ENCODE measurements around the gene IL15. TPM values are rescaled to one million over a fixed set of nuclear protein-coding genes. Genes with fewer than 3 reads are reported as not detected.

Gene IL15
- total and polyA plus RNA-seq, 2 donors (not counting 1 experiment from before 2014, with no cell fraction given), result 10.0 to 14.9 TPM

DNA sequence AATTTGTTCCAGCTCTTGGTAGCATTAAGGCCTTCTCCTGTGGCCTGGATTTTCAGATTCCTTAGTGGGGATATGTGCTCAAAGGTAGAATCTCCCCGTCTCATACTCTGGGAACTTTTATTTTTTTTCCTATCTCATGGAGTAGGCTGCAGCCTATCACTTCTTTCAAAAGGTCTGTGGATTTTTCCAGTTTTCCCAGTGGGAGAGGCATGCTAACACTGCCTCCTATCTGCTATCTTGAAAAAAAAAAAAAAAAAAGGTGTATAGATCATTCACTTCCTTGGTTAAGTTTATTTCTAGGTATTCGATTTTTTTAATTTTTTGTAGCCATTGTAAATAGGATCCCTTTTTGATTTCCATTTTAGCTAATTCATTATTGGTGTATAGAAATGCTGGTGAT is 67.1 kb downstream of the IL15 start:
- no peaks in the 10 kb centered on the region for H3K27me3 ChIP-seq (ENCODE audit: control insufficient read depth, insufficient read depth, low read length)
- H3K4me1 ChIP-seq (ENCODE audit: control insufficient read depth, extremely low read depth, insufficient read depth, low read length), result no peaks in the 10 kb centered on the region
- TF ChIP-seq EZH2 (IDR thresholded peaks at IDR 0.05; ENCODE audit: low read length, missing control alignments), result no peak
- TF ChIP-seq, protein P1, sequence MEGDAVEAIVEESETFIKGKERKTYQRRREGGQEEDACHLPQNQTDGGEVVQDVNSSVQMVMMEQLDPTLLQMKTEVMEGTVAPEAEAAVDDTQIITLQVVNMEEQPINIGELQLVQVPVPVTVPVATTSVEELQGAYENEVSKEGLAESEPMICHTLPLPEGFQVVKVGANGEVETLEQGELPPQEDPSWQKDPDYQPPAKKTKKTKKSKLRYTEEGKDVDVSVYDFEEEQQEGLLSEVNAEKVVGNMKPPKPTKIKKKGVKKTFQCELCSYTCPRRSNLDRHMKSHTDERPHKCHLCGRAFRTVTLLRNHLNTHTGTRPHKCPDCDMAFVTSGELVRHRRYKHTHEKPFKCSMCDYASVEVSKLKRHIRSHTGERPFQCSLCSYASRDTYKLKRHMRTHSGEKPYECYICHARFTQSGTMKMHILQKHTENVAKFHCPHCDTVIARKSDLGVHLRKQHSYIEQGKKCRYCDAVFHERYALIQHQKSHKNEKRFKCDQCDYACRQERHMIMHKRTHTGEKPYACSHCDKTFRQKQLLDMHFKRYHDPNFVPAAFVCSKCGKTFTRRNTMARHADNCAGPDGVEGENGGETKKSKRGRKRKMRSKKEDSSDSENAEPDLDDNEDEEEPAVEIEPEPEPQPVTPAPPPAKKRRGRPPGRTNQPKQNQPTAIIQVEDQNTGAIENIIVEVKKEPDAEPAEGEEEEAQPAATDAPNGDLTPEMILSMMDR (conservative IDR thresholded peaks at IDR 0.05 in 1 of 2, IDR thresholded peaks at IDR 0.05 in 1 of 2; ENCODE audit: low read depth in 1 of 2, low read length in 2 of 2), result no peak
- no peak overlapping the region for H3K4me2 ChIP-seq (ENCODE audit: extremely low read depth, insufficient read depth, low read length)
- H3K27ac ChIP-seq (ENCODE audit: insufficient read depth, low read length), result no peak overlapping the region
- DNase-seq (ENCODE audit: low read depth in 2 of 2), result no peak
- no peaks in the 10 kb centered on the region for H3K9me3 ChIP-seq (ENCODE audit: control insufficient read depth, insufficient read depth, low read depth, low read length)
- H3K9ac ChIP-seq (ENCODE audit: insufficient read depth, low read length), result no peak overlapping the region
- no peak overlapping the region for H3K4me3 ChIP-seq (replicated peaks in 1 of 4; ENCODE audit: control extremely low read depth in 1 of 4, insufficient read depth in 1 of 4, low read depth in 3 of 4, low read length in 4 of 4)
- H3K79me2 ChIP-seq (ENCODE audit: control insufficient read depth, insufficient read depth, low read length), result no peaks in the 10 kb centered on the region
- H4K20me1 ChIP-seq (ENCODE audit: control insufficient read depth, extremely low read depth, insufficient read depth, low read length), result no peaks in the 10 kb centered on the region
- no peaks in the 10 kb centered on the region for H3K36me3 ChIP-seq (ENCODE audit: control insufficient read depth, insufficient read depth, low read length)
- no peak overlapping the region for H2AFZ ChIP-seq (ENCODE audit: low read length)

DNA sequence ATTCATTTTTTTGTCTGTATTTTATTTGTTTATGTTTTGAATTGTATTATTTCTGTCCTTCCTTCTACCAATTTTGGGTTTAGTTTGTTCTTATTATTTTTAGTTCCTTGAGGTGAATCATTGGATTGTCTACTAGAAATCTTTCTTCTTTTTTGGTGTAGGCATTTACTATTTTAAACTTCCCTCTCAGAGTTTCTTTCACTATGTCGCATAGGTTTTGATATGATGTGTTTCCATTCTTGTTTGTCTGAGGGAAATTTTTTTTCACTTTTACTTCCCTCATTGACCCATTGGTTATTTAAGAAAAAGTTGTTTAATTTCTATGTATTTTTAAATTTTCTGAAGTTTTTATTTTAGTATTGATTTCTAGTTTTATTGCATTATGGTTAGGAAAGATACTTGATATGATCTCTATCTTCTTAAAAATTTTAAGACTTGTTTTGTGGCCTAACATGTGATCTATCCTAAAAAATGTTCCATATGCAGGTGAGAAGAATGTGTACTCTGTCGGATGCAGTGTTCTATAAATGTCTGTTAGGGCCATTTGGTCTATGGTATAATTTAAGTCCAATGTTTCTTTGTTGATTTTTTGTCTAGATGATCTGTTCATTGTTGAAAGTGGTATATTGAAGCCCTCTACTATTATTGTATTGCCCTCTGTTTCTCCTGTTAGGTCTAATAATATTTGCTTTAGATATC is 68.8 kb downstream of the IL15 start:
- H3K4me3 ChIP-seq (replicated peaks in 1 of 4; ENCODE audit: control extremely low read depth in 1 of 4, insufficient read depth in 1 of 4, low read depth in 3 of 4, low read length in 4 of 4), result no peak overlapping the region
- H3K27me3 ChIP-seq (ENCODE audit: control insufficient read depth, insufficient read depth, low read length), result no peaks in the 10 kb centered on the region
- no peaks in the 10 kb centered on the region for H3K36me3 ChIP-seq (ENCODE audit: control insufficient read depth, insufficient read depth, low read length)
- H3K4me1 ChIP-seq (ENCODE audit: control insufficient read depth, extremely low read depth, insufficient read depth, low read length), result no peaks in the 10 kb centered on the region
- no peaks in the 10 kb centered on the region for H4K20me1 ChIP-seq (ENCODE audit: control insufficient read depth, extremely low read depth, insufficient read depth, low read length)
- H3K27ac ChIP-seq (ENCODE audit: insufficient read depth, low read length), result no peak overlapping the region
- no peaks in the 10 kb centered on the region for H3K79me2 ChIP-seq (ENCODE audit: control insufficient read depth, insufficient read depth, low read length)
- no peak overlapping the region for H3K9ac ChIP-seq (ENCODE audit: insufficient read depth, low read length)
- no peak for DNase-seq (ENCODE audit: low read depth in 2 of 2)
- H2AFZ ChIP-seq (ENCODE audit: low read length), result no peak overlapping the region
- H3K9me3 ChIP-seq (ENCODE audit: control insufficient read depth, insufficient read depth, low read depth, low read length), result no peaks in the 10 kb centered on the region
- no peak overlapping the region for H3K4me2 ChIP-seq (ENCODE audit: extremely low read depth, insufficient read depth, low read length)
- TF ChIP-seq EZH2 (IDR thresholded peaks at IDR 0.05; ENCODE audit: low read length, missing control alignments), result no peak

DNA sequence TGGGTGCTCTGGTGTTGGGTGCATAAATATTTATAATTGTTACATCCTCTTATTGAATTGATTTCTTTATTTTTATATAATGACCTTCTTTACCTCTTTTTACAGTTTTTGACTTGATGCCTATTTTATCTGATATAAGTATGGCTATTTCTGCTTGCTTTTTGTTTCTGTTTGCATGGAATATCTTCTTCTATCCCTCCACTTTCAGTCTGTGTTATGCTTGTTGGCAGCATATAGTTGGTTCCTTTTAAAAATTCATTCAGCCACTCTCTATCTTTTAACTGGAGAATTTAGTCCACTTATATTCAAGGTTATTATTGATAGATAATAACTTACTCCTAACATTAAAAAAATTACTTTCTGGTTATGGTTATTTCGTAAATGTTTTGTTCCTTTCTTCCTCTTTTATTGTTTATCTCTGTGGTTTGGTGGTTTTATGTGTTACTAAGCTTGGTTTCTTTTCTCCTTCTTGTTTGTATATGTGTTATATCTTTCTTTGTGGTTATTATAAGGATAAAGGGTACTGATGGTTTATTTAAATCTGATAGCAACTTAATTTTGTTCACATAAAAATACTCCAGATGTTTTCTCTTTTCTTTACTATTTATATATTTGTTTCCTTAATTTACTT is 69.5 kb downstream of the IL15 start:
- DNase-seq (ENCODE audit: low read depth in 2 of 2), result peak; percentile 17 to 46
- H3K27ac ChIP-seq (ENCODE audit: insufficient read depth, low read length), result no peak overlapping the region
- no peaks in the 10 kb centered on the region for H3K9me3 ChIP-seq (ENCODE audit: control insufficient read depth, insufficient read depth, low read depth, low read length)
- no peaks in the 10 kb centered on the region for H3K4me1 ChIP-seq (ENCODE audit: control insufficient read depth, extremely low read depth, insufficient read depth, low read length)
- no peaks in the 10 kb centered on the region for H4K20me1 ChIP-seq (ENCODE audit: control insufficient read depth, extremely low read depth, insufficient read depth, low read length)
- TF ChIP-seq EZH2 (IDR thresholded peaks at IDR 0.05; ENCODE audit: low read length, missing control alignments), result no peak
- TF ChIP-seq, protein P1 (conservative IDR thresholded peaks at IDR 0.05 in 1 of 2, IDR thresholded peaks at IDR 0.05 in 1 of 2; ENCODE audit: low read depth in 1 of 2, low read length in 2 of 2), result no peak
- no peaks in the 10 kb centered on the region for H3K27me3 ChIP-seq (ENCODE audit: control insufficient read depth, insufficient read depth, low read length)
- H3K4me2 ChIP-seq (ENCODE audit: extremely low read depth, insufficient read depth, low read length), result no peak overlapping the region
- no peak overlapping the region for H2AFZ ChIP-seq (ENCODE audit: low read length)
- no peak overlapping the region for H3K9ac ChIP-seq (ENCODE audit: insufficient read depth, low read length)
- H3K36me3 ChIP-seq (ENCODE audit: control insufficient read depth, insufficient read depth, low read length), result no peaks in the 10 kb centered on the region
- no peak overlapping the region for H3K4me3 ChIP-seq (replicated peaks in 1 of 4; ENCODE audit: control extremely low read depth in 1 of 4, insufficient read depth in 1 of 4, low read depth in 3 of 4, low read length in 4 of 4)
- no peaks in the 10 kb centered on the region for H3K79me2 ChIP-seq (ENCODE audit: control insufficient read depth, insufficient read depth, low read length)

All from fibroblast of lung (primary cell).